Measurements from ENCODE around the gene EHBP1.

EHBP1 gene

GRCh38 chr2:62774555-62775366, 69.2 kb downstream of the EHBP1 start:
- H3K4me3 ChIP-seq (ENCODE audit: low read length) = no peak overlapping the region
- TF ChIP-seq, protein P1, sequence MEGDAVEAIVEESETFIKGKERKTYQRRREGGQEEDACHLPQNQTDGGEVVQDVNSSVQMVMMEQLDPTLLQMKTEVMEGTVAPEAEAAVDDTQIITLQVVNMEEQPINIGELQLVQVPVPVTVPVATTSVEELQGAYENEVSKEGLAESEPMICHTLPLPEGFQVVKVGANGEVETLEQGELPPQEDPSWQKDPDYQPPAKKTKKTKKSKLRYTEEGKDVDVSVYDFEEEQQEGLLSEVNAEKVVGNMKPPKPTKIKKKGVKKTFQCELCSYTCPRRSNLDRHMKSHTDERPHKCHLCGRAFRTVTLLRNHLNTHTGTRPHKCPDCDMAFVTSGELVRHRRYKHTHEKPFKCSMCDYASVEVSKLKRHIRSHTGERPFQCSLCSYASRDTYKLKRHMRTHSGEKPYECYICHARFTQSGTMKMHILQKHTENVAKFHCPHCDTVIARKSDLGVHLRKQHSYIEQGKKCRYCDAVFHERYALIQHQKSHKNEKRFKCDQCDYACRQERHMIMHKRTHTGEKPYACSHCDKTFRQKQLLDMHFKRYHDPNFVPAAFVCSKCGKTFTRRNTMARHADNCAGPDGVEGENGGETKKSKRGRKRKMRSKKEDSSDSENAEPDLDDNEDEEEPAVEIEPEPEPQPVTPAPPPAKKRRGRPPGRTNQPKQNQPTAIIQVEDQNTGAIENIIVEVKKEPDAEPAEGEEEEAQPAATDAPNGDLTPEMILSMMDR (IDR thresholded peaks at IDR 0.05; ENCODE audit: insufficient read depth, low read depth, low read length, missing control alignments) = peak; percentile 55
- DNase-seq (ENCODE audit: low read depth) = peak; percentile 60

GRCh38 chr2:62775367-62775668, 69.8 kb downstream of the EHBP1 start:
- TF ChIP-seq, protein P1 (IDR thresholded peaks at IDR 0.05; ENCODE audit: insufficient read depth, low read depth, low read length, missing control alignments) = no peak
- DNase-seq (ENCODE audit: low read depth) = no peak
- H3K4me3 ChIP-seq (ENCODE audit: low read length) = no peak overlapping the region

DNA sequence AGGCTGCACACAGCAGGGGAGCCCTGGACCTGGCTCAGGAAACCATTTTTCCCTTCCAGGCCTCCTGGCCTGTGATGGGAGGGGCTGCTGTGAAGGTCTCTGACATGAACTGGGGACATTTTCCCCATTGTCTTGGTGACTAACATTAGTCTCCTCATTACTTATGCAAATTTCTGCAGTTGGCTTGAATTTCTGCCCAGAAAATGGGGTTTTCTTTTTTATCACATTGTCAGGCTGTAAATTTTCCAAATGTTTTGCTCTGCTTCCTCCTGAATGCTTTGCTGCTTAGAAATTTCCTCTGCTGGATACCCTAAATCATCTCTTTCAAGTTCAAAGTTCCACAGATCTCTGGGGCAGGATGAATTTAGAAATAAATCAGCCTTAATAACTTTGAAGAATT, 78.2 kb downstream of the EHBP1 start:
- no peak overlapping the region for H3K4me3 ChIP-seq (ENCODE audit: low read length)
- DNase-seq (ENCODE audit: low read depth) = no peak
- TF ChIP-seq, protein P1 (IDR thresholded peaks at IDR 0.05; ENCODE audit: insufficient read depth, low read depth, low read length, missing control alignments) = no peak

DNA sequence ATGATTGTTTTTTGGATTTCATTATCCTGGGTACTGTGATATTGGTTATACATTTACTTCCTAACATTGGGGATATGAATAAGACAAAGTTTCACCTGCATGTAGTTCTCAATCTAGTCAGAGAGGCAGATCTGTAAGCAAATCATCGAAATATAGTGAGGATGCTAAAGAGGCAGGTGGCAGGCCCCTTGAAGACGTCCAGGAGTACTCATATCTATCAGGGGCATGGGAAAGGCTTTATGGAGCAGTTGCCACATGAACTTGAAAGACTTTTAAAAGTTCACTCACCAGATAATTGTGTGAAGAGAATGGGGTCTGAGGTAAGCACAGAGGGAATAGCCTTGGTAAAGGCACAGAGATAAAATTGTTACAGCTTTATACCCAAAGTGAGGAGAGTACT, 78.8 kb downstream of the EHBP1 start:
- DNase-seq (ENCODE audit: low read depth) = no peak
- H3K4me3 ChIP-seq (ENCODE audit: low read length) = no peak overlapping the region
- TF ChIP-seq, protein P1 (IDR thresholded peaks at IDR 0.05; ENCODE audit: insufficient read depth, low read depth, low read length, missing control alignments) = no peak

- no peak overlapping the region for H3K4me3 ChIP-seq (ENCODE audit: low read length)
- peak; percentile 21 for DNase-seq (ENCODE audit: low read depth)
- TF ChIP-seq, protein P1 (IDR thresholded peaks at IDR 0.05; ENCODE audit: insufficient read depth, low read depth, low read length, missing control alignments) = no peak
Observed at GRCh38 chr2:62785216-62785615, 79.7 kb downstream of the EHBP1 start.

GRCh38 chr2:62785810-62786597, 80.5 kb downstream of the EHBP1 start:
- peak; percentile 75 for DNase-seq (ENCODE audit: low read depth)
- TF ChIP-seq, protein P1 (IDR thresholded peaks at IDR 0.05; ENCODE audit: insufficient read depth, low read depth, low read length, missing control alignments) = no peak
- no peak overlapping the region for H3K4me3 ChIP-seq (ENCODE audit: low read length)
